Activated CD4-positive, alpha-beta memory T cell treated with anti-CD3 and anti-CD28 coated beads, Interleukin-2, amount 10 ng/mL, durations not matched to agents 7 days and 5 days (primary cell): Measurements from ENCODE around the gene ITGA7. TPM values are rescaled to one million over a fixed set of nuclear protein-coding genes. Genes with fewer than 3 reads are reported as not detected.

Experiments
- CTCF ChIA-PET: fragments of 350-600 bp; sonication (Branson Sonifier 250); formaldehyde crosslinking; loops from one replicate; lab custom pipeline; 2021; ENCODE audit warnings: antibody characterized with exemption, inconsistent platforms; lab: Charles Lee
- POLR2A ChIA-PET: fragments of 350-600 bp; sonication (Branson Sonifier 250); formaldehyde crosslinking; loops from one replicate; lab custom pipeline; 2021; ENCODE audit warnings: antibody characterized with exemption; lab: Charles Lee
- DNase-seq: peaks from one replicate; pipeline ENCODE4 v3.0.0-alpha.2; 2020
- H3K27ac Mint-ChIP-seq: one replicate; pipeline ENCODE4 v1.8.0; 2021; ENCODE audit warnings: mild to moderate bottlenecking, mixed read lengths
- H3K27me3 Mint-ChIP-seq: one replicate; pipeline ENCODE4 v1.8.0; 2021; ENCODE audit warnings: mixed read lengths
- H3K36me3 Mint-ChIP-seq: one replicate; pipeline ENCODE4 v1.8.0; 2021; ENCODE audit warnings: low read depth, mixed read lengths
- H3K4me1 Mint-ChIP-seq: one replicate; pipeline ENCODE4 v1.8.0; 2021; ENCODE audit warnings: mixed read lengths
- H3K4me3 Mint-ChIP-seq: one replicate; pipeline ENCODE4 v1.8.0; 2021; ENCODE audit warnings: mild to moderate bottlenecking, mixed read lengths
- H3K9me3 Mint-ChIP-seq: one replicate; pipeline ENCODE4 v1.8.0; 2021; ENCODE audit warnings: mixed read lengths
- total RNA-seq, 2 experiments: library from RNA; stranded (reverse); gene quantifications; one replicate each; pipeline ENCODE4 v1.2.3, GENCODE V29; 2021

Gene ITGA7, protein sequence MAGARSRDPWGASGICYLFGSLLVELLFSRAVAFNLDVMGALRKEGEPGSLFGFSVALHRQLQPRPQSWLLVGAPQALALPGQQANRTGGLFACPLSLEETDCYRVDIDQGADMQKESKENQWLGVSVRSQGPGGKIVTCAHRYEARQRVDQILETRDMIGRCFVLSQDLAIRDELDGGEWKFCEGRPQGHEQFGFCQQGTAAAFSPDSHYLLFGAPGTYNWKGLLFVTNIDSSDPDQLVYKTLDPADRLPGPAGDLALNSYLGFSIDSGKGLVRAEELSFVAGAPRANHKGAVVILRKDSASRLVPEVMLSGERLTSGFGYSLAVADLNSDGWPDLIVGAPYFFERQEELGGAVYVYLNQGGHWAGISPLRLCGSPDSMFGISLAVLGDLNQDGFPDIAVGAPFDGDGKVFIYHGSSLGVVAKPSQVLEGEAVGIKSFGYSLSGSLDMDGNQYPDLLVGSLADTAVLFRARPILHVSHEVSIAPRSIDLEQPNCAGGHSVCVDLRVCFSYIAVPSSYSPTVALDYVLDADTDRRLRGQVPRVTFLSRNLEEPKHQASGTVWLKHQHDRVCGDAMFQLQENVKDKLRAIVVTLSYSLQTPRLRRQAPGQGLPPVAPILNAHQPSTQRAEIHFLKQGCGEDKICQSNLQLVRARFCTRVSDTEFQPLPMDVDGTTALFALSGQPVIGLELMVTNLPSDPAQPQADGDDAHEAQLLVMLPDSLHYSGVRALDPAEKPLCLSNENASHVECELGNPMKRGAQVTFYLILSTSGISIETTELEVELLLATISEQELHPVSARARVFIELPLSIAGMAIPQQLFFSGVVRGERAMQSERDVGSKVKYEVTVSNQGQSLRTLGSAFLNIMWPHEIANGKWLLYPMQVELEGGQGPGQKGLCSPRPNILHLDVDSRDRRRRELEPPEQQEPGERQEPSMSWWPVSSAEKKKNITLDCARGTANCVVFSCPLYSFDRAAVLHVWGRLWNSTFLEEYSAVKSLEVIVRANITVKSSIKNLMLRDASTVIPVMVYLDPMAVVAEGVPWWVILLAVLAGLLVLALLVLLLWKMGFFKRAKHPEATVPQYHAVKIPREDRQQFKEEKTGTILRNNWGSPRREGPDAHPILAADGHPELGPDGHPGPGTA
- 1 to 10 TPM; 1.9 to 2.0 TPM for total RNA-seq

DNA sequence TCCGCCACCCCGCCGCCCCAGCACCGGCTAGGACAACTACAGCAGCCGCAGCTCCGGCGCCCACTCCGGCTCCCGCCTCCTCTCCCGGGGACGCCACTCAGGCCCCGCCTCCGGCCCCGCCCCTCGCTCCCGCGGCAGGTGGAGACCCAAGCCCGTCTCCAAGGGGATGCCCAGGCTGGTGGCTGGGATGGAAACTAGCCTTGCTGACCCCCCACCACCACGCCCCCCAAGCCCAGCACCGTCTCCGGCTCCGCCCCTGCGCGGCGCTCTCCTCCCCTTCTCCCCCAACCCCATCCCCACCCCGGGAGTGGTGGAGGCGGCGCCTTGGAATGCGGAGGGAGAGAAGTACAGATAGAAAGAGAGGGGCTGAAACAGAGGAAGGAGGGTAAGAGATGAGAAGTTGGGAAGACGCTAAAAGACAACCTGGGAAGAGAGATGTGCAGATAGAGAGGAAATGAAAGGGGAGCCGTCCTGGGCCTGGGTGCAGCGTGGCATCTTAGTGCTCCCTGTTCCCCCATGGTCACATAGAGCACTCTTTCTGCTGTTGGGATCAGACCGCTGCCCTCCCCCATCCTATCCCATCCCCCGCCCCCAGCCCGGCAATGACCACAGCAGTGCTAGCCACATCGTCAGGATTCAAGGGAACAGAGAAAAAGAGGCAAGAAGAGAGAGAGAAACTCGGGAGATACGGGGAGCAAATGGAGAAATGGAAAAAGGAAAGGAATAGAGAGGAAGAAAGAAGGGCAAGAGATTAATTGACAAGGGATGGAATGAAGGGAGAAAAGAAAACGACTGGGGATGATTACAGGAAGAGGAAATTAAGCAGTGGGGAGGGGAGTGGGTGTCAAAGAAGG is at the start of gene ITGA7:
Gene ITGA7 (minus strand): TSS at position 64 of the 854 bp plus-strand sequence. CDS start 222 bp downstream, outside the sequence.
- ChIA-PET POLR2A (no interaction called here), CTCF (no interaction called here)
- H3K36me3 Mint-ChIP-seq = no peaks in the 10 kb centered on the region
- DNase-seq = peak; percentile 61
- peak within 1 kb of the TSS; percentile 75 for H3K4me3 Mint-ChIP-seq
- H3K4me1 Mint-ChIP-seq = peaks cover 19% of the 10 kb centered on the region
- peaks cover 48% of the 10 kb centered on the region for H3K27me3 Mint-ChIP-seq
- no peaks in the 10 kb centered on the region for H3K9me3 Mint-ChIP-seq
- H3K27ac Mint-ChIP-seq = no peak within 1 kb of the TSS

DNA sequence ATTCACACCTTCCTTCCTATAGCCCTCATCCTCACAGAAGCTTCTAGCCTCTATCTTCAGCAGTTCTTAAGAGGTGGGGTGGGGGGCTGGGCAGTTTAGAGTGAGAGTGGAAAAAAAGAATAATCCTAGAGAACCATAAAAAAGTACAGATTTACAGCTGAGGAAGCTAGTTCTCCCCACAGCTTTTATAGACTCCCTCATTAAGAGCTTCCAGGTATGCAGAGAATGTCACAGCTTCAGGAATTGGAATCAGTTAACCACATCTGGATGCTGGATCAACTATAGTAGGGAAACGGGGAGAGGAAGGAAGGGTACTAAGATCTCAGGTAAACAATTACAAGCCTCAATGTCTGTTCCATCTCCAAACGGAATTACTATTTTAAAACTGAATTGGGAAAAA is 47.5 kb upstream of the ITGA7 start:
- POLR2A ChIA-PET = interaction anchor here (3.2 kb wide), 1 partner anchor 11 kb away, joined by 12 read pairs; no protein-coding TSS in a partner anchor
- CTCF ChIA-PET = interaction anchor here (0.8 to 3.1 kb wide), 2 partner anchors 11 to 17 kb away, joined by 3 to 18 read pairs; no protein-coding TSS in a partner anchor
- Mint-ChIP-seq H3K36me3 (peaks cover 71% of the 10 kb centered on the region), H3K4me1 (peaks cover 2% of the 10 kb centered on the region), H3K27me3 (no peaks in the 10 kb centered on the region), H3K27ac (no peak overlapping the region), H3K9me3 (no peaks in the 10 kb centered on the region), H3K4me3 (no peak overlapping the region)
- no peak for DNase-seq

DNA sequence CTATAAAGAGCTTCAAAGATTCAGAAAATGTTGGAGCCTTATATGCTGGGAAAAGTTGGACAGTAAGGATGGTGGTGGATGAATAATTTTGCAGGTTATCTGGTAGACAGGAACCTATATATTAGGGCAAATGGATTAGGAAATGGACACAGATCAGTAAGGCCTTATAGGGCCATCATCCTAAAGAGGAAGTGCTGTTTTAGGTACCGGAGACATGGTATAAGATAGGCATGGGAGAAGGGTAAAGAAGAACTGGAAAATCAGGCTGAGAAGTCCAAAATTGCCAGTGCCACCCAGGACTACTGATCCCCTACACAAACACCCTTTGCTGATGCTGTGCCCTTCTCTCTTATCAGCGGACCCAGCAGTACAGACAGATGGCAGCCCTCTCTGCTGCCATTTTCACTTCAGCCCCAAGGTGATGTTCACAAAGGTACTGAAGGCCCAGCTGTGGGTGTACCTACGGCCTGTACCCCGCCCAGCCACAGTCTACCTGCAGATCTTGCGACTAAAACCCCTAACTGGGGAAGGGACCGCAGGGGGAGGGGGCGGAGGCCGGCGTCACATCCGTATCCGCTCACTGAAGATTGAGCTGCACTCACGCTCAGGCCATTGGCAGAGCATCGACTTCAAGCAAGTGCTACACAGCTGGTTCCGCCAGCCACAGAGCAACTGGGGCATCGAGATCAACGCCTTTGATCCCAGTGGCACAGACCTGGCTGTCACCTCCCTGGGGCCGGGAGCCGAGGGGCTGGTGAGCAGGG is 40.7 kb upstream of the ITGA7 start:
- Mint-ChIP-seq H3K27ac (no peak overlapping the region), H3K4me1 (peaks cover 24% of the 10 kb centered on the region), H3K36me3 (peaks cover 26% of the 10 kb centered on the region), H3K27me3 (no peaks in the 10 kb centered on the region), H3K9me3 (no peaks in the 10 kb centered on the region), H3K4me3 (no peak overlapping the region)
- no peak for DNase-seq
- ChIA-PET CTCF (interaction anchor here (0.8 to 3.6 kb wide), 2 partner anchors 11 to 24 kb away, joined by 3 to 22 read pairs; no protein-coding TSS in a partner anchor), POLR2A (interaction anchor here (0.6 to 3.3 kb wide), 4 partner anchors 9 to 38 kb away, joined by 3 to 19 read pairs (median 6); no protein-coding TSS in a partner anchor)

DNA sequence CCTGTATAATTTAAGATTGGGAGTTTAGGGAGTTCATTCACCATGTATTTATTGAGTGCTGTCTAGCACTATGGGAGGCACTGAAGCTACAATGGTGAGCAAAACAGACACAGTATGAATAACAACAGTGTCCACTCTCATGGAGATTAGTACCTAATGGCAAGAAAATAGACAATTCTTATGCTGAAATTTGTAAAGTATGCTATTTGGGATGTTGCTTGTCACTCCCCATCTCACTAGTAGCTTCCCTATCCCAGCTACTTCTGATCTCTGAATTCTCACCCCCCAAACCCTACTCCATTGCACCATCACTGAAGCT is 39.2 kb upstream of the ITGA7 start:
- no peak for DNase-seq
- no peaks in the 10 kb centered on the region for H3K9me3 Mint-ChIP-seq
- H3K27ac Mint-ChIP-seq = no peak overlapping the region
- peaks cover 33% of the 10 kb centered on the region for H3K4me1 Mint-ChIP-seq
- H3K36me3 Mint-ChIP-seq = peaks cover 14% of the 10 kb centered on the region
- ChIA-PET CTCF (interaction anchor here (0.7 to 3.6 kb wide), 8 partner anchors 9 to 438 kb away, joined by 3 to 22 read pairs (median 4); partner anchors contain the start of genes ORMDL2 and SARNP), POLR2A (interaction anchor here (0.6 to 3.3 kb wide), 10 partner anchors 9 to 193 kb away, joined by 3 to 19 read pairs (median 4); partner anchors contain the start of genes ORMDL2, PYM1 and SARNP)
- peaks cover 7% of the 10 kb centered on the region for H3K27me3 Mint-ChIP-seq
- no peak overlapping the region for H3K4me3 Mint-ChIP-seq

DNA sequence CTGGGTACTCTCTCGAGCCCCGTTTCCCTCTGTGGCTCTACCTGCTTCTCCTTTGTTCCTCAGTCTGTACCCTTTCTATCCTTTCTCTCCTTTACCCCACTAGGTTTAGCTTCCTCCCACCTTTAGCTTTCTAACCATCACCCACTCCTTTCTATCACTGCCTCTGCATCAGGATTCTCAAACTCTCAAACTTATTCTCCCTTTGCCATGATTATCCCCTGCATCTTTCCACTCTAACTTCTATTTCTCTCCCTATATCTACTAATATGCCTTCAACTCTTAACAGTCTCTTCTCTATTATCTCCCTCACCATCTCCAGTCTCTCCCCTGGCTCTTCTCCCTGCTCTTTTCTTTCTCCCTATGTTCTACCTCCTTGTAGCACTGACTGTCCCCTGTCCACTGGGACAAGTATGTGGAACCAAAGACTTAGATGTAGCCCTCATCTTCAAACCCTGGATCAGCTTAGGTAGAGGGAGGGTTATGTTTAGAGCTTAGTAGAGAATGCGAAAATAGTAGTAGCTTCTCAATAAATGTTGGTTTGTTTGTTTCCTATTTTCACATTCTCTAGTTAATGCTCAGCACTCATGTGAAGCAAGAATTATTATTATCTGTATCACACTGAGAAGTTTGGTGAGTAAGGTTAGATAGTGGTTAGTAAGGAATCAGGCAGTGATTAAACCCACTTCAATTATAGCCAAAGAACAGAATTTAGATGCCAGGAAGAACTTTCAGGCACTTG is 38.6 kb upstream of the ITGA7 start:
- CTCF ChIA-PET = interaction anchor here (0.7 to 3.6 kb wide), 8 partner anchors 9 to 438 kb away, joined by 3 to 22 read pairs (median 4); partner anchors contain the start of genes ORMDL2 and SARNP
- no peak overlapping the region for H3K4me3 Mint-ChIP-seq

DNA sequence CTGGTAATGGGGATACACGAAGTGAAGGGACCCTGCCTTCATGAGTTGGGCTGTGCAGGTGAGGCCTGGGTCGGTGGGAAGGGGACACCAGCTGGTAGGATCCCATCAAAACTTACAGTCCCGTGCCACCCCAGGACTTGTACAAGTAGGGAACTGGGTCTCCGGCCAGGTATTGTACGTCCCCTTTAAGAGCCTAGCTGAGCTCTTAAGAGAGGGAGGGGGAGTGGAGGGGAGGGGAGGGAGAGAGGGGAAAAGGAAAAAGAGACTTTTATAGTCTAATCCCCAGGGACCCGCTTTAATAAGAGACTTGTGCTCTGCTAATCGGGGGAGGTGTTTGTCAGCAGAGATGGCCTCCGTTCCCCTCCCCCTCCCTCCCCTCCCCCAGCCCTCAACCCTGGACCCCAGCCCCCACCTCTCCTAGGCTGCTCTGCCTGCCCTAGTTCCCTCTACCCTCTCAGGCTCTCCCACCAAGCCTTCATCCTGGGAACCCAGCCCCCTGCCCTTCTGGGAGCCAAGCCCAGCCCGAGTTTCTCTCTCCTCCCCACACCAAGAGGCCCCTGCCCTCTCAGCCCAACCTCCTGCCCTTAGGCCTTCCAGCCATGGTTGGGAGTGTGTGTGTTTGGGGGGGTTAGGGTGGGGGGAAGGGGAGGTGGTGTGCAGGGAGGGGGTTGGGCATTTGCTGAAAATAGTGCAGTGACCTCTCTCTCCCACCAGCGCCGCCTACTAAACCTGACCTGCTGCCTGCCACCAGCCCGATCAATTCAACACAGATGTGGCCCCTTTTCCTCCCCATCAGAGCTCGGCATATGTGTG is 37.9 kb upstream of the ITGA7 start:
- Mint-ChIP-seq H3K36me3 (peaks cover 9% of the 10 kb centered on the region), H3K9me3 (no peaks in the 10 kb centered on the region), H3K4me3 (peak overlapping the region; percentile 89), H3K27me3 (peaks cover 11% of the 10 kb centered on the region), H3K27ac (no peak overlapping the region), H3K4me1 (peaks cover 35% of the 10 kb centered on the region)
- ChIA-PET POLR2A (interaction anchor here (0.7 to 3.5 kb wide), 8 partner anchors 9 to 182 kb away, joined by 3 to 20 read pairs (median 4); partner anchors contain the start of genes CD63, ORMDL2, PYM1 and SARNP), CTCF (interaction anchor here (0.6 to 3.6 kb wide), 4 partner anchors 8 to 561 kb away, joined by 3 to 22 read pairs (median 10); partner anchors contain the start of genes ORMDL2 and SARNP)
- DNase-seq = no peak

More for the DNA sequence above, 38.6 kb upstream of the ITGA7 start:
- no peak for DNase-seq
- Mint-ChIP-seq H3K36me3 (peaks cover 13% of the 10 kb centered on the region), H3K4me1 (peaks cover 35% of the 10 kb centered on the region), H3K9me3 (no peaks in the 10 kb centered on the region), H3K27ac (no peak overlapping the region), H3K27me3 (peaks cover 11% of the 10 kb centered on the region)
- POLR2A ChIA-PET = interaction anchor here (0.9 to 3.3 kb wide), 7 partner anchors 8 to 194 kb away, joined by 3 to 19 read pairs (median 3); partner anchors contain the start of gene PYM1

DNA sequence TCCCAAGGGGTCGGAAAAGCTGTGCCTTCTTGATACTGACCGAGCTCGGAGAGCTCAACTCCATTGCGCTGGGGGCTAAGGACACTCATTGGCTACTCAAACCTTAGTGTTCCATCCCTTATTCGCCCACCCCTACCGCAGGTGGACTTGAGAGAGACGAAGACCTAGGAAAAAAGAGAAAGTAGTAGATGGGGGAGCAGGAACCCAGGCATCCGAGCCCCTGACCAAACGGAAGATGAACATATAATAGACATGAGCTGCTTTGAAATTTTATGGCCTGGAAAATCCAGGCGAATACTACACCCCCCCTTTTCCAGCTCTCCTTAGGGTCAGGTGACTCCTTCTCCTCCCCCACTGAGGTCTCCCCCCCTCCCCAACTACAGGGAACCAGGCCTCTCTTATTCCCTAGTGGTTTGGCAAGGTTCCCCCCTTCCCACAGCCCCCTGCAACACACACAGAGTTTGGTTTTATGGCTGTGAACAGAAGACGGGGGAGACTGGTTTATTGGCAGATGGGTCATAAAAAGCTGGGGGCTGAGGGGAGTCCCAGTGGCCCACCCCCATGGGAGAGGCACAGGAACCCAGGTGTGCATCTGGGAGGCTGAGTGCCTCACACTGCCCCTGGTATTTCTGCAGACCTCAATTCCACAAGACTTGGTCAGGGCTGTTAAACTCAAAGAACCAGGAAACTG is 36.8 kb upstream of the ITGA7 start:
- Mint-ChIP-seq H3K4me1 (peaks cover 35% of the 10 kb centered on the region), H3K4me3 (peak overlapping the region; percentile 89), H3K27ac (no peak overlapping the region), H3K27me3 (peaks cover 11% of the 10 kb centered on the region), H3K9me3 (no peaks in the 10 kb centered on the region), H3K36me3 (peaks cover 6% of the 10 kb centered on the region)
- POLR2A ChIA-PET = interaction anchor here (0.7 to 3.5 kb wide), 16 partner anchors 10 to 295 kb away, joined by 3 to 20 read pairs (median 5); partner anchors contain the start of genes CD63, DGKA, DNAJC14 and ORMDL2
- DNase-seq = no peak
- CTCF ChIA-PET = interaction anchor here (0.8 to 3.3 kb wide), 6 partner anchors 10 to 251 kb away, joined by 3 to 14 read pairs (median 4); partner anchors contain the start of genes BLOC1S1, ORMDL2 and SARNP

DNA sequence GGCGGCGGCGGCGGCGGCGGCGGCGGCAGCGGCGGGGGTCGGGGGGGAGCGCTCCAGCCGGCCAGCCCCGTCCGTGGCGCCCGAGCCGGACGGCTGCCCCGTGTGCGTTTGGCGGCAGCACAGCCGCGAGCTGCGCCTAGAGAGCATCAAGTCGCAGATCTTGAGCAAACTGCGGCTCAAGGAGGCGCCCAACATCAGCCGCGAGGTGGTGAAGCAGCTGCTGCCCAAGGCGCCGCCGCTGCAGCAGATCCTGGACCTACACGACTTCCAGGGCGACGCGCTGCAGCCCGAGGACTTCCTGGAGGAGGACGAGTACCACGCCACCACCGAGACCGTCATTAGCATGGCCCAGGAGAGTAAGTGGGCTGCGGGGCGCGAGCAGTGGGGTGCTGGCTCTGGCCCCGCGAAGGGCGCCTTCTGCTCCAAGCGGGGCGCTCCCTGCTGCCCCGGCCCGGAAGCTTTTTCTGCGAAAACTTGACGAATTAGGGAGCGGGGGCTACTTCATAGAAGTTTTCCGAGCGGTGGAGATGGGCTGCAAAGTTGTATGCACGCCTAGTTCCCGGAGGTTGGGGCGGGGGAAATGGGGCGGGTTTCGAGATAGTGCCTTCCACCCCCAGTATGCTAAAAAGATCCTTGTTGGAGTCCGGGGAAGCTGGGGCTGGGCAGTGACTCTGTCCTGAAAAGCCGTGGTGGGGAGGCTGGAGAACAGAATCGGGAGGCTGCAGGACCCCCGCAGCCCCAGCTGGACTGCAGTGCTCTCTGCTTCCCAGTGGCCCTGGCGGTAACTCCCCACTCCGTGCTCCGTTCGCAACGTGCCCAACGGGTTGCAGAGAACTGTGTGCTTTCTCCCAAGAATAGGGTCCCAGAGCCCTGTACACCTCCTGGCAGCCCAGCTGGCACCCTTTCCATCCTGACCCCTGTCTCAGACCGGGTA is 36.0 kb upstream of the ITGA7 start:
- POLR2A ChIA-PET = interaction anchor here (0.9 to 3.5 kb wide), 16 partner anchors 8 to 296 kb away, joined by 3 to 20 read pairs (median 5); partner anchors contain the start of genes CD63, DGKA, DNAJC14 and ORMDL2
- no peaks in the 10 kb centered on the region for H3K9me3 Mint-ChIP-seq
- peak overlapping the region; percentile 89 for H3K4me3 Mint-ChIP-seq
- no peaks in the 10 kb centered on the region for H3K36me3 Mint-ChIP-seq
- DNase-seq = peak; percentile 64
- CTCF ChIA-PET = interaction anchor here (0.8 to 3.3 kb wide), 7 partner anchors 11 to 252 kb away, joined by 3 to 14 read pairs (median 3); partner anchors contain the start of genes BLOC1S1, ORMDL2 and SARNP
- H3K27ac Mint-ChIP-seq = peak overlapping the region; percentile 21
- H3K27me3 Mint-ChIP-seq = peaks cover 11% of the 10 kb centered on the region
- peaks cover 38% of the 10 kb centered on the region for H3K4me1 Mint-ChIP-seq
